DOHH2 (cell line): ENCODE measurements around the gene CDK6.

Source experiments
- EZH2phosphoT487 ChIP-seq: fragments of 200-600 bp; sonication (generic); IDR thresholded peaks from 2 replicates; pipeline ENCODE4 v1.6.1; 2017; ENCODE audit warnings: borderline replicate concordance, mild to moderate bottlenecking, antibody characterized with exemption, low read length, moderate library complexity, mixed read lengths
- TF ChIP-seq, protein P1 (sequence below): fragments of 200-600 bp; sonication (generic); IDR thresholded peaks from one replicate; pipeline ENCODE4 v1.5.1; 2014; ENCODE audit warnings: antibody characterized with exemption, mild to moderate bottlenecking, low read depth, low read length; ENCODE audit not compliant: poor library complexity, severe bottlenecking

DNA sequence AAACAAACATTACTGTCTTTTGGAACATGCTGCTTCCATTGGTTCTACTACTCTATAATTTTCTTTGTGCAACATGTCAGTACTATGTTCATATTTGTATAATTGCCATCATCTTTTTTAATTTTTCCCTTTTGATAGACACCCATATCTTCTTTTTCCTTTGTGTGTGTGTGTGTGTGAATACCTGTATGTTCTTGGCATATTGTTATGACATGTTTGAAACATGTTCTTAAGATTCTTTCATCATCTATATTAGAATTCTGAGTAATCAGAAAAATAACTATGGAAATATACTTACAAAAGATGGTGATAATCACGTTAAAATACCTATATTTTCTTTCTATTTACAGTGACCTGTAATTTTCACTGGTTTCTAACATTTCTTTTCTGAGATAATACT lies 3.5 kb upstream of the CDK6 start:
- TF ChIP-seq, protein P1, sequence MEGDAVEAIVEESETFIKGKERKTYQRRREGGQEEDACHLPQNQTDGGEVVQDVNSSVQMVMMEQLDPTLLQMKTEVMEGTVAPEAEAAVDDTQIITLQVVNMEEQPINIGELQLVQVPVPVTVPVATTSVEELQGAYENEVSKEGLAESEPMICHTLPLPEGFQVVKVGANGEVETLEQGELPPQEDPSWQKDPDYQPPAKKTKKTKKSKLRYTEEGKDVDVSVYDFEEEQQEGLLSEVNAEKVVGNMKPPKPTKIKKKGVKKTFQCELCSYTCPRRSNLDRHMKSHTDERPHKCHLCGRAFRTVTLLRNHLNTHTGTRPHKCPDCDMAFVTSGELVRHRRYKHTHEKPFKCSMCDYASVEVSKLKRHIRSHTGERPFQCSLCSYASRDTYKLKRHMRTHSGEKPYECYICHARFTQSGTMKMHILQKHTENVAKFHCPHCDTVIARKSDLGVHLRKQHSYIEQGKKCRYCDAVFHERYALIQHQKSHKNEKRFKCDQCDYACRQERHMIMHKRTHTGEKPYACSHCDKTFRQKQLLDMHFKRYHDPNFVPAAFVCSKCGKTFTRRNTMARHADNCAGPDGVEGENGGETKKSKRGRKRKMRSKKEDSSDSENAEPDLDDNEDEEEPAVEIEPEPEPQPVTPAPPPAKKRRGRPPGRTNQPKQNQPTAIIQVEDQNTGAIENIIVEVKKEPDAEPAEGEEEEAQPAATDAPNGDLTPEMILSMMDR, result no peak
- no peak for TF ChIP-seq EZH2phosphoT487
